Stimulated activated CD4-positive, alpha-beta T cell treated with anti-CD3 and anti-CD28 coated beads, Interleukin-12 subunit alpha, Interleukin-12 subunit beta, amount 100 ng/mL, for 48 hours (primary cell): ENCODE data around the gene LMF2.
A peak's percentile ranks its signal among the peaks of the same experiment; 100 is the strongest.

ENCODE experiments used
- DNase-seq, 3 donors: peaks; one replicate each; pipeline ENCODE4 v3.0.0-alpha.2; 2020; ENCODE audit warnings: low read depth in 2 of 3, low spot score in 1 of 3

The LMF2 gene

DNA sequence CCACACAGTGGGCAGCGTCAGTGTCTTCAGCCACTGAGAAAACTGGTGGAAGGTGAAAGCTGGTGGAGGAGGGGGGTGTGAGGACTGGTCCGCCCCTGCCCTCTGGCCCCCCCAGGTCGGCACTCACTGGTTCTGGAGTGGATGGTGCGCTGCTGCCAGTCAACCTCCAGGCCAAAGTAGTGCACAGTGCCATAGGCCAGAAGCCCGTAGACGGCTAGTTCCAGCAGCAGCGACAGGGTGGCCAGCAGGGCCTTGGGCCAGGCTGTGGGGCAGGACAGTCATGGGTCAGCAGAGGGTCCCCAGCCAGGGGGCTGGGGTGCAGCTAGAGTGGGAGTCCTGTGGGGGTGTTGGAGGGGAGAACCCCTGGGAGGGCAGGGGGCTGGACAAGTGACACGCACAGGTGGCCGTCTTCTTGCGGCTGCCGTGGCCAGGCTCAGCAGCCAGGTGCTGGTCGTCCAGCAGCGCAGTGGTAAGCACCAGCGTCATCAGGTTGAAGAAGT lies 2.2 kb downstream of the LMF2 start:
- no peak for DNase-seq

GRCh38 chr22:50504369-50505211 lies 2.9 kb downstream of the LMF2 start:
- DNase-seq = no peak

DNA sequence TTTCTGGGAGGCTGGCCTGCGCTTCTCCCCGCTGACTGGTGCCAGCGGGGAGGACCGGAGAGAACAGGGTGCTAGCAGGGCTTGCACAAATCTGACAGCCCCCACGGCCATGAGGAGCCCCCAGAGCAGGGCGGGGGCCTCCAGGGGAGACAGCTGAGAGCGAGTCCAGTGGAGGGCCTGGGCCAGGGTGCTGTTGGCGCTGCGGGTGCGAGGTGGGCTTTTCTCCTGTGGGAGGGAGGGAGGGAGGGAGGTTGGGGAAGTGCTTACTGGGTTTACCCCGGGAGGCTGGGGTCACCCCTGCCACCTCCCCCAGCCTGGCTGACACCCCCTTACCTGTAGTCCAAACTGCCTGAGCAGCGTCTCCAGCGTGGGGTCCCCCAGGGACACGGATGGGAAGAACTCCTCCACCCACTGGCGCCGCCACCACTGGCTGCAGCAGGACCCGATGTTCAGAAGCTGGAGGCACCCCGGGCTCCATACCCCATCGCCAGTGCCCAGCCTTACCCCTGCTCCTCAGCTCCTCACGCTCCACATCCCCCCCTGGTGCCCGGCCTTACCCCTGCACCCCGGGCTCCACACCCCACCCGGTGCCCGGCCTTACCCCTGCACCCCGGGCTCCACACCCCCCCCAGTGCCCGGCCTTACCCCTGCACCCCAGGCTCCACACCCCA lies 3.9 kb downstream of the LMF2 start:
- DNase-seq = no peak

- no peak for DNase-seq
Observed at GRCh38 chr22:50502628-50503474, 4.7 kb downstream of the LMF2 start.

- DNase-seq = no peak
Observed at GRCh38 chr22:50502096-50502495, 5.4 kb downstream of the LMF2 start.

DNA sequence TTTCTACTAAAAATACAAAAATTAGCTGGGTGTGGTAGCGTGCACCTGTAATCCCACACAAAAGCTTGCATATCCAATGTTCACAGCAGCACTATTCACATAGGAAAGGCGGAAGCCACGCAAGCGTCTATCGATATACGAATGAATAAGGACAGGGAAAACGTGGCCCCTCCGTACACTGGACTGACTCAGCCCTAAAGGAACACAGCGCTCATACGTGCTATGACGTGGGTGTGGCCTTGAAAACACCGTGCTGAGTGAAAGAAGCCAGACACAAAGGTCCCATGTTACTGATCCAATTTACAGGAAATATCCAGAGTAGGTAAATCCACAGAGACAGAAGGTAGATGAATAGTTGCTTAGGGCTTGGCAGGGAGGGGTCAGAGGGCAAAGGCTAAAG lies 7.0 kb downstream of the LMF2 start:
- DNase-seq = no peak

GRCh38 chr22:50498322-50498890 lies 9.1 kb downstream of the LMF2 start:
- peak in 2 of 3 donors; percentile 58 to 74 for DNase-seq

GRCh38 chr22:50497093-50497492 lies 10.4 kb downstream of the LMF2 start:
- DNase-seq = no peak

DNA sequence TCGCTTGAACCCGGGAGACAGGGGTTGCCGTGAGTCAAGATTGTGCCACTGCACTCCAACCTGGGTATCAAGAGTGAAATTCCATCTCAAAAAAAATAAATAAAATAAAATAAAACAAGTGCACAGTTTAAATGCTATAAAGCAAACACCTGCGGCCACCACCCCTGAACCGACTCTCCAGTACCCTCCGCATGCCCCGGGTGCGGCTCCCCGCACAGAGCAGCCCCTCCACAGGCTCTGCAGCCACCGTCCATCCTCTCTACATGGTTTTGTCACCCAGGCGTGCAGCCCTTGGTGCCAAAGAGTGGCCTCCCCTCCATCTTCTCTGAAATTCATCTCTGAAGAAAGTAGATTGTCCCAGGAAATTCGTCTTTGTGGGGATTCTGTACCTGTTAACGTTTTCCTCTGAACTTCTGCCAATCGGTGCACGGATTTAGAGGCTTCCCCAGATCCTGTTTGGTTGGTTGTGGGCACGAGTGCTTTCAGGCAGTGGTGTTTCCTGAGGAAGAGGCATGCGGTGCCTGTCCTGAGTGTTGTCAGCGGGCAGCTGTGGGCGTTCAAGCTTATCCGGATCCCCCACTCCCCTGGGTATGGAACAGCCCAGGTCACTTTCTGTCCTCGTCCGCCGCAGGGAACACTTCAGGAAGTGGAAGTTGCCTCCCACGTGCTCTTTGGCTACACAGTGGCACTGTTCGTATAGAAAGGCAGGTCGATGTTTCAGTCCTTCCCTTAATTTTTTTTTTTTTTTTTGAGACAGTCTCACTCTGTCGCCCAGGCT lies 16.8 kb downstream of the LMF2 start:
- no peak for DNase-seq

DNA sequence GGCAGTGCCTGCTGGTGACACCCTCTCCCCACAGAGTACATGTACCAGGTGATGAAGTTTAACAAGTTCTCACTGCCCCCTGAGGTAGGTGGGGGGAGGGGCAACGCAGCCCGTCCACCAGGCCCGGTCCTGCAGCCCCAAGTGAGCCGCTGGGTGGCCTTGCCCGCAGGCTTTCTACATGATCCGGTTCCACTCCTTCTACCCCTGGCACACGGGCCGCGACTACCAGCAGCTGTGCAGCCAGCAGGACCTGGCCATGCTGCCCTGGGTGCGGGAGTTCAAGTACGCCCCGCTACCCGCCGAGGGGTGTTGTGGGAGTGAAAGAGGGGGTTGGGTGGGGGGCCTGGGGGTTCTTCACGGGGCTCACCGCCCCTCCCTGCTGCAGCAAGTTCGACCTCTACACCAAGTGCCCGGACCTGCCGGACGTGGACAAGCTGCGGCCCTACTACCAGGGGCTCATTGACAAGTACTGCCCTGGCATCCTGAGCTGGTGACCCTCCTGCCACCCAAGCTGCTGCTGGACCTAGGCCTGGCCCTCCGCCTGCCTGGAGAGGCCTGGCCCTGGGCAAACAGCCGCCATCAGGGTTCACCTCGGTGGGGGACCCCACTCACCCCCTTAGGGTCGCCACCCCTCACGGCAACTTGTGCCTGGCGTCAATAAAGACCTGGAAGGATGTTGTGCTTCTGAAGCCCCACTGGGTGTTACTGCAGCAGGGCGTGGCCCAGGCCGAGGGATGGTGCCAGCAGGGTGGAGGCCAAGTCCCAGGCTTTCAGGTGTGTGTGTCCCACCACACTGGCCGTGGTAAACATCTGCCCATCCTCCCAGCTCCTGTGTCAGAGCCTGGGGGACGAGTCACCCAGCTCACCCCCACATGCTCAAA lies 17.9 kb downstream of the LMF2 start:
- no peak for DNase-seq

DNA sequence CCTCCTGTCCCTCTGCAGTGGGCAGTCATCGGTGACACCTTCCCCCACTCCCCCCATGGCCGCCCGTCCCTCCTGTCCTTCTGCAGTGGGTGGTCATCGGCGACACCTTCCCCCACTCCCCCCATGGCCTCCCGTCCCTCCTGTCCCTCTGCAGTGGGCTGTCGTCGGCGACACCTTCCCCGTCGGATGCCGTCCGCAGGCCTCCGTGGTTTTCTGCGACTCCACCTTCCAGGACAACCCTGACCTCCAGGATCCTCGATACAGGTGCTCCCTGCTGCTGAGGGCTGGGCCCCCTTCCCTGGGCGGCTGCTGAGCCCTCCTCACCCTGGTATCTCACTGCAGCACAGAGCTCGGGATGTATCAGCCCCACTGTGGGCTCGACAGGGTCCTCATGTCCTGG lies 18.6 kb downstream of the LMF2 start:
- DNase-seq = no peak

DNA sequence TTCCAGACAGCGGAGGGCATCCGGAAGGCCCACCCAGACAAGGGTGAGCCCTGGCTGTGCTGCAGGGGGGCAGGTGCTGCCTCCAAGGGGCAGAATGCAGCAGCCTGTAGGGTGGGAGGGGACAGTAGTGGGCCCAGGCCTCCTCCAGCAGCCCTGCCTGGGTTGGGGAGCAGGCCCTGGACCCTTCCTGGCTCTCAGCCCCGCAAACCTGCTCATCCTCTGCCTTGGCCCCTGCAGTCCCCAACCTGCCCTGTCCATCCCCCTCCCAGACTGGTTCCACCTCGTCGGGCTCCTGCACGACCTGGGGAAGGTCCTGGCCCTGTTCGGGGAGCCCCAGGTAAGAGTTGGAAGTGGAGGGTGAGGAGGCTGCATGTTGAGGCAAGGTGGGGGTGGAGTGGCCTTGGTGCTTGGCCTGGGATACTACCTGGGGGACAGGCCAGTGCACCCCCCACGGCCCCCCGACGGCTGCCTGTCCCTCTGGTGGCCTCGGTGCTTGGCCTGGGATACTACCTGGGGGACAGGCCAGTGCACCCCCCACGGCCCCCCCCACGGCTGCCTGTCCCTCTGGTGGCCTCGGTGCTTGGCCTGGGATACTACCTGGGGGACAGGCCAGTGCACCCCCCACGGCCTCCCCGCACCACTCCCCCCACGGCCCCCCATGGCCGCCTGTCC lies 19.4 kb downstream of the LMF2 start:
- no peak for DNase-seq

DNA sequence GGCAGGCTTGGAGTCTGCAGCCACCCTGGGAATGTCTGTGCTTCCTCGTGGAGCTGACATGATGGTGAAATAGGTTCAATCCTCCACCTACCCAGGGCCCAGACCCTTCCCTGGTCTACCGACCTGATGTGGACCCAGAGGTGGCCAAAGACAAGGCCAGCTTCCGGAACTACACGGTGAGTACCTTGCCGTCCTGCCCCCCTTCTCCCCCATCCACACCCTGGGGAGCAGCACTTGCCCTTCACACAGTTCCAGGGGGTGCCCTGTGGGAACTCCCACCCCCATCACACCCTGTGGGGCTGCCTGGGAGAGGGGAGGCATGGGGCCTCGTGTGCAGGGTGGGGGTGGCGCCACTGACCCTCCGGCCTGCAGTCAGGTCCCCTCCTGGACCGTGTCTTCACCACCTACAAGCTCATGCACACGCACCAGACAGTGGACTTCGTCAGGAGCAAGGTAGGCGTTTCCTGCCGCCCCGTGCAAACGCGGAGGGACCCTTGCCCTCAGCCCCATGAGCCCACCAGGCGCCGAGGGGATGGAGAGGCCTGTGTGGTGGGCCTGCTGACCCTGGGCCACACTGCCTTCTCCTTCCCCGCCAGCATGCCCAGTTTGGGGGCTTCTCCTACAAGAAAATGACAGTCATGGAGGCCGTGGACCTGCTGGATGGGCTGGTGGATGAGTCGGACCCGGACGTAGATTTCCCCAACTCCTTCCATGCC lies 20.1 kb downstream of the LMF2 start:
- no peak for DNase-seq

GRCh38 chr22:50486561-50487289 lies 20.8 kb downstream of the LMF2 start, which contains the start of gene MIOX:
MIOX (plus strand) TSS chr22:50486859; CDS start chr22:50486898, 39 bp downstream.
- DNase-seq = no peak

DNA sequence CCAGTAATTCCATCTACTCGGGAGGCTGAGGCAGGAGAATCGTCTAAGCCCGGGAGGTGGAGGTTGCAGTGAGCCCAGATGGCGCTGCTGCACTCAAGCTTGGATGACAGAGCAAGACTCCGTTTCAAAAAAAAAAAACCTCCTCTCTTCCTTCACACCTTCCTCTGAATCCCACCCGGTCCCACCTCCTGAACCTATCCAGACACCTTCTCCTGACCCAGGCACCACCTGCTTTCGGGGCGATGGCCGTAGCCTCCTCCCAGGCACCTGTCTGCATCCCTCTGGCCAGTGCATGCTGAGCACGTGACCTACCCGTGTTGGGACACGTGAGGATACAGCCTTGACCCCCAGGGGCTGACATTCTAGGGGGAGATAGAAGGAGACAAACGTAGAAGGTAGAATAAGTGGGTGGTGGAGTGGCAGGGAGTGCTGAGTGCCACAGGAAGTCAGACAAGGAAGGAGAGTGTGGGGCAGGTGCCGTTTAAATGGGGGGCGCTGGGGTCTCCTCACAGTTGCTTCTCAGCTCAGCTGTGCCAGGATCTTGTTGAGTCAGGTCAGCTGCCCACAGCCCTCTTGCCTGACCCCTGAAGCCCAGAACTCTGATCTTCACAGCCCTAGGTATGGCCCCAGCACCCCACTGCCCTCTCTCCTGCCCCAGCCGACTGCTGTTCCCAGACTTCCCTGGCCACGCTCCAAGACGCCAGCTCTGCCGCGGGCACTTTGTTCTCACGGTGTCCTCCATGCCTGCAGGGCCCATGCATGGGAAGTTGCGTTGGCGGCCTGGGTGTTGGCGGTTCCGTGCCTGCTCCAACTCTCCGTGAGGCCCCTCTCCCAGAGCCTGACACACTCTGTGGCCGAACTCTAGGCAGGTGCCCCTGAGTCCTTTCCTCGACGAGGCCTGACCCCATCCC lies 22.0 kb downstream of the LMF2 start:
- DNase-seq = no peak
